ENCODE data around the gene TP53I11.

Gene TP53I11

GRCh38 chr11:44934110-44934509, 16.6 kb downstream of the TP53I11 start:
- TF ChIP-seq MAX (IDR thresholded peaks at IDR 0.05; ENCODE audit: low read depth, low read length) (no peak), MYC (IDR thresholded peaks at IDR 0.05; ENCODE audit: low read depth, low read length) (no peak), CTCF (IDR thresholded peaks at IDR 0.05; ENCODE audit: low read depth, low read length) (no peak), POLR2A (IDR thresholded peaks at IDR 0.05; ENCODE audit: extremely low read depth, insufficient read length) (no peak)
- no peak overlapping the region for H3K4me3 ChIP-seq (ENCODE audit: low read depth, low read length)
- DNase-seq (ENCODE audit: low read depth) = no peak

GRCh38 chr11:44931466-44931865, 19.2 kb downstream of the TP53I11 start:
- no peak for DNase-seq (ENCODE audit: low read depth)
- H3K4me3 ChIP-seq (ENCODE audit: low read depth, low read length) = no peak overlapping the region
- TF ChIP-seq MYC (IDR thresholded peaks at IDR 0.05; ENCODE audit: low read depth, low read length) (no peak), CTCF (IDR thresholded peaks at IDR 0.05; ENCODE audit: low read depth, low read length) (no peak), POLR2A (IDR thresholded peaks at IDR 0.05; ENCODE audit: extremely low read depth, insufficient read length) (no peak), MAX (IDR thresholded peaks at IDR 0.05; ENCODE audit: low read depth, low read length) (no peak)

- no peak overlapping the region for H3K4me3 ChIP-seq (ENCODE audit: low read depth, low read length)
- peak; percentile 45 for DNase-seq (ENCODE audit: low read depth)
- TF ChIP-seq CTCF (IDR thresholded peaks at IDR 0.05; ENCODE audit: low read depth, low read length) (no peak), MAX (IDR thresholded peaks at IDR 0.05; ENCODE audit: low read depth, low read length) (no peak), POLR2A (IDR thresholded peaks at IDR 0.05; ENCODE audit: extremely low read depth, insufficient read length) (no peak), MYC (IDR thresholded peaks at IDR 0.05; ENCODE audit: low read depth, low read length) (no peak)
Measured at GRCh38 chr11:44930588-44931302, 19.9 kb downstream of the TP53I11 start.

GRCh38 chr11:44928816-44929215, 21.9 kb downstream of the TP53I11 start:
- no peak for DNase-seq (ENCODE audit: low read depth)
- TF ChIP-seq MAX (IDR thresholded peaks at IDR 0.05; ENCODE audit: low read depth, low read length) = no peak
- no peak for TF ChIP-seq CTCF (IDR thresholded peaks at IDR 0.05; ENCODE audit: low read depth, low read length)
- TF ChIP-seq MYC (IDR thresholded peaks at IDR 0.05; ENCODE audit: low read depth, low read length) = no peak
- no peak for TF ChIP-seq POLR2A (IDR thresholded peaks at IDR 0.05; ENCODE audit: extremely low read depth, insufficient read length)
- H3K4me3 ChIP-seq (ENCODE audit: low read depth, low read length) = no peak overlapping the region

- no peak for DNase-seq (ENCODE audit: low read depth)
- no peak for TF ChIP-seq CTCF (IDR thresholded peaks at IDR 0.05; ENCODE audit: low read depth, low read length)
- TF ChIP-seq POLR2A (IDR thresholded peaks at IDR 0.05; ENCODE audit: extremely low read depth, insufficient read length) = no peak
- TF ChIP-seq MYC (IDR thresholded peaks at IDR 0.05; ENCODE audit: low read depth, low read length) = no peak
- no peak for TF ChIP-seq MAX (IDR thresholded peaks at IDR 0.05; ENCODE audit: low read depth, low read length)
- no peak overlapping the region for H3K4me3 ChIP-seq (ENCODE audit: low read depth, low read length)
Measured at GRCh38 chr11:44928144-44928543, 22.5 kb downstream of the TP53I11 start.

Measured in NB4 (cell line).